HG03025 (cell line): ENCODE results near the gene AHCYL1.

Source experiments
- ATAC-seq: cut with Tn5 transposase; IDR thresholded peaks from one replicate; pipeline ENCODE4 v1.9.1; 2021; ENCODE audit warnings: mild to moderate bottlenecking, moderate library complexity; ENCODE audit not compliant: unreplicated experiment, low FRiP score

AHCYL1 gene

DNA sequence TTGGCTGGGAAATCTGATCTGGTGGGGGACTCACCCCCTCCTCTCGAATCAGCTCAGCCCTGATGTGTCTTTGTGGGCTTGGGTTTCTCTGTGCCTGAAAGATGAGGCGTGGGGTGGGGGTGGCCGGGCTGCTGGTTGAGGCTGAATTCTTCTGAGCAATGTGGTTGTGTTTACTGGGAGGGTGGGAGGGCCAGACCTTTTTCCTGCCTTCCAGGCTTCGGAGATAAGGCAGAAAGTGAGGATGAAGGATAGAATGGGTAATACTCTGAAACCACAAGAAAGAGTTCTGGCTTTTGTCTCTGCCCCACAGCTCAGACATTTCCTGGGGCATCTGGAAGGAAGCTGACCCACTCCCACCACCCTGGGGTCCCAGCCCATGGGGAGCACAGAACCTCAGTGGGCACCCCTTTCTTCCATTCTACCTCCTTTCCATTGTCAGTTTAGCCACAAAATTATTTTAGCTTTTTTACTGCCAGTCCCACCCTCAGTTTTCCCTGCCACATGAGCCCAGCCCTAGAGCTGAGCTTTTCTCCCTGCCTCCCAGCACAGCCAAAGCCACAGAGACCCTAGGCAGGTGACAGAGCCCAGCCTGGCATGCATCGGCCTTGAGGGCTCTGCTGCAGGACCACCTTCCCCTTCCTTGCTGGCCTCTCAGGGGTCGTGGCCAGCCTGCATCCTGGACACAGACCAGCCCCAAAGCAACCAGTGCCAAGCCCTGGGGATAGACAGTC, 74.7 kb downstream of the AHCYL1 start:
- ATAC-seq: no peak

GRCh38 chr1:110060034-110060661, 75.6 kb downstream of the AHCYL1 start:
- ATAC-seq: no peak

DNA sequence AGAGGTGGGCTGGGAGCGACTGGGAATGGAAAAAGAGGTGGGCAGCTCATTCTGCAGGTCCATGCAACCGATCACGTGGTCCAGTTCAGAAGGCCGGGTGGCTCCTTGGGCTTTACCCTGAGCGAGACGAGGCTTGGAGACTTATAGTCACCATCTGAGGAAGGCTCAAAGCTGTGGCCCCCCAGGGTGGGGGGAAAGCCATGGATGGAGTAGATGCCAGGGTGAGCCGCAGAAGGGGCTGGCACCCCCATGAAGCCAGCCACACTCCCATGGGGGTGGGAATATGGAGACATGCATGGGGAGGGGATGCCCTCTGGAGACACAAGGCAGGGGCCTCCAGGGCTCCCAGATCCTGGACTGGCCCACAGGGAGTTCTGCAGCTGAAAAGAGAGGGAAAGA, 76.1 kb downstream of the AHCYL1 start:
- no peak for ATAC-seq

GRCh38 chr1:110061341-110061740, 76.8 kb downstream of the AHCYL1 start:
- ATAC-seq: no peak

- ATAC-seq: no peak
Measured at GRCh38 chr1:110062612-110063011, 78.0 kb downstream of the AHCYL1 start.

GRCh38 chr1:110063781-110064180, 79.2 kb downstream of the AHCYL1 start:
- ATAC-seq: no peak

GRCh38 chr1:110064576-110065337, 80.2 kb downstream of the AHCYL1 start:
- ATAC-seq: no peak

DNA sequence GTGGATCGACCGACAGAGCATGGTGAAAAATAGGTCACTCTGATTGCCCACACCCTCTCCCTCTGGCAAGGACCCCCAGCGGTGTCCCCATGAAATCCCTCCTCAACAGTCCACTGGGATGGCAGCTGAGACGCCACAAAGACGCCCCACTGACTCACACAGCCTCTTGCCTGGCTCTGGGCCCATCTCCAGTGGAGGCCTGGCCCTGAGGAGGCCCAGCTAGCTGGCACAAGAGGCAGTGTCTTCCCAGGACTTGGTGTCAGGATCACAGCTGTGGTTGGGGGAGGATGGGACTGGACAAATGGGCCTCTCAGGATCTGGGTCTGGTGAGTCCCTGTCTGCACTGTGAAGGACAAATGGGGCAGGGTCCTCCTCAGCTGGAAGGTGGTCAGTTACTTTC, 81.3 kb downstream of the AHCYL1 start:
- ATAC-seq: no peak

GRCh38 chr1:110067479-110067892, 82.9 kb downstream of the AHCYL1 start:
- no peak for ATAC-seq

- ATAC-seq: no peak
Measured at GRCh38 chr1:110067893-110068645, 83.5 kb downstream of the AHCYL1 start.

- no peak for ATAC-seq
Measured at GRCh38 chr1:110068646-110069403, 84.3 kb downstream of the AHCYL1 start.

- ATAC-seq: no peak
Measured at GRCh38 chr1:110069404-110070281, 85.1 kb downstream of the AHCYL1 start.

- ATAC-seq: no peak
Measured at GRCh38 chr1:110070282-110070669, 85.7 kb downstream of the AHCYL1 start.

GRCh38 chr1:110070671-110071242, 86.2 kb downstream of the AHCYL1 start, which contains the start of gene ALX3:
ALX3 (minus strand) TSS chr1:110070672; CDS start chr1:110070612, 60 bp downstream.
- ATAC-seq: no peak
